GM18951 (cell line): ENCODE data around the gene SSTR5.

ENCODE experiments used
- POLR2A ChIP-seq: IDR thresholded peaks from 4 replicates; pipeline ENCODE4 v1.6.1; 2011; ENCODE audit warnings: mild to moderate bottlenecking; ENCODE audit not compliant: insufficient read length, insufficient read depth; ENCODE audit errors: extremely low read depth
- in situ Hi-C: fragments of 300-500 bp; cut with MboI; formaldehyde crosslinking; loops from one replicate; pipeline ENCODE4 v1.12.0; 2022; ENCODE audit warnings: low sequenced_read_pairs, mixed read lengths, inconsistent platforms; ENCODE audit not compliant: unreplicated experiment

SSTR5 gene

DNA sequence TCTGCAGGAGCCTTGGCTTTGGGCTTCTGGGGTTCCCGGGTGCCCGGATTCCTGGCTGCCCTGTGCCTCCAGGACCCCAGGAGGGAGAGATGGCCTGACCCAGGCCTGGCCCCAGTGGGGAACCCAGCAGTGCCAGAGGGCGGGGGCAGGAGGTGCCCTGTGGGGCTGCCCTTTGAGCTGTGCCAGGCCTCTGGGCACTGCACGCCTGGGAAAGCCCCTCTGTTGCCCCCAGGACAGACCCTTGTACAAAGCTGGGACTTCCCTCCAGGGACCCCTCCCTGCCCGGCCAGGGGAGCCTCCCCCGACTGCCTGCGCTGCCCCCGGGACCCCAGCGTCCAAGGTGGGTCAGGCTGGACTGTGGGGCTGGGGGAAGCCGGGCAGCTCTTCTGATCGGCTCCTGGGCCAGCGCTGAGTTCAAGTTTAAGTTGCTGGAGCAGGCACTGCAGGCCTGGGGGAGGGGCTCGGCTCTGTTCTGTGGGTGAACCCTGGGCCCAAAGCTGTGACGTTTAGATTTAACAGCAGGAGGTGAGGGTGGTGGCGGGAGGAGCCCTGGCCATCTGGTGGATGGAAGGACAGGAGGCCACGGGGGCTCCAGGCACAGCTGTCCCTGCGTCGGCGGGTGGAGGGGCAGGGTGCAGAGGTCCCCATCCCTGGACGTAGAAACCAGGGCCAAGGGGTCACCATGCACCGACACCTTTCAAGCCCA is 51.1 kb downstream of the SSTR5 start:
- TF ChIP-seq POLR2A = no peak
- in situ Hi-C loops = no loop called here

- TF ChIP-seq POLR2A = no peak
- in situ Hi-C loops = no loop called here
These were observed 51.7 kb downstream of the SSTR5 start for GRCh38 chr16:1124291-1124690.

DNA sequence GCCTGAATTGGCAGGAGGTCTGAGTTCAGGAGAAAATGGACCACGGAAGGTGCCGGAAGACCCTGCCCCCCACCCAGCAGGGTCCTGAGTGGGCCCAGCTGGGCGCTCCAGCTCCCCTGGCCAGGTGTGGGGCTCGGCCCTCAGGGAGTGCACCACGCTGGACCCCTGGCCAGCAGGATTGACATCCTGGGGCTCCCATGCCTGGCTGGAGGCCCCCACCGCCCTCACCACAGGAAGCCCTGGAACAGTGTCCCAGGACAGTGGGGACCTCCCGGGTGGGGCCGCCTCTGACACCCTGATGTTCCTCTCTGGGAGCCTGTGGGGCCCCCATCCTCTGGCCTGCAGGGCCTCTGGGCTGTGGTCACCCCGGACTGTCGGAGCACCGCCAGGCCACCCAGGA is 52.2 kb downstream of the SSTR5 start:
- in situ Hi-C loops = no loop called here
- TF ChIP-seq POLR2A = no peak

DNA sequence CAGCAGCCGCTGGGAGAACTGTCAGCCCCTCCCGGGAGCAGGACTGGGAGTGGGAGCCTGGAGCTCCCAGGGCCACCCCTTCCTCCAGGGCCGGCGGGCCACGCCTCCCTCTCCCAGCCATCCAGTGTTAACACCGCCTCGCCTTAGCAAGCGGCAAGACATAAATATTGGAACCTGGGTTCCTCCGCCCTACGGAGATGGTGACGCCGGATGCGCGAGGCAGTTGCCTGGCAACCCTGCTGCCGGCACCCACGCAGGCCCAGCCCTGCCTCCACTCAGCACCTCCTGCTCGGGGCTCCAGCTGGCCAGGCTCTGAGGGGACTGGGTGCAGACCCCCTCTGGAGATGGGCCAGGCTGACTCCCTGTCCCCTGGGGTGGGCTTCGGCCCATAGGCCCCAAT is 52.9 kb downstream of the SSTR5 start:
- in situ Hi-C loops = no loop called here
- no peak for TF ChIP-seq POLR2A

- in situ Hi-C loops = no loop called here
- TF ChIP-seq POLR2A = no peak
These were observed 53.5 kb downstream of the SSTR5 start for GRCh38 chr16:1126044-1126443.

- no peak for TF ChIP-seq POLR2A
- in situ Hi-C loops = no loop called here
These were observed 54.0 kb downstream of the SSTR5 start for GRCh38 chr16:1126586-1126985.

DNA sequence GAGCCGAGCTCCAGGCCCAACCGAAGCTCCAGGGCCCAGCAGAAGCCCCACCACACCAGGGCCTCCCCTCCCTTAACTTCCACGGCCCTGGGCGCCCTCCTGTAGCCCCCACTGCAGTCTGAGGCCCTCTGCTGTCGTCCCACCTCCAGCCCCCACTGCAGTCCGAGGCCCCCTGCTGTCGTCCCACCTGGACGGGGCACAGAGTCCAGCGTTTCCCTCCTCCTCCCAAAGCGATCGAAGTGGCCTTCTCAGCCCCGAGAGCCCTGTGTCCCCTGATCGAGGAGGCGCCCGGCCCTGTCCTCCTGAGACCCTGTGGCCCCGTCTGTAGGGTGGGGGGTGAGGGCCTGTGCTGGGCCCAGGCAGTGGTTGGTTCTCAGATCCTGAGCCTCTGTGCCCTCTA is 54.6 kb downstream of the SSTR5 start:
- TF ChIP-seq POLR2A = no peak
- in situ Hi-C loops = no loop called here

DNA sequence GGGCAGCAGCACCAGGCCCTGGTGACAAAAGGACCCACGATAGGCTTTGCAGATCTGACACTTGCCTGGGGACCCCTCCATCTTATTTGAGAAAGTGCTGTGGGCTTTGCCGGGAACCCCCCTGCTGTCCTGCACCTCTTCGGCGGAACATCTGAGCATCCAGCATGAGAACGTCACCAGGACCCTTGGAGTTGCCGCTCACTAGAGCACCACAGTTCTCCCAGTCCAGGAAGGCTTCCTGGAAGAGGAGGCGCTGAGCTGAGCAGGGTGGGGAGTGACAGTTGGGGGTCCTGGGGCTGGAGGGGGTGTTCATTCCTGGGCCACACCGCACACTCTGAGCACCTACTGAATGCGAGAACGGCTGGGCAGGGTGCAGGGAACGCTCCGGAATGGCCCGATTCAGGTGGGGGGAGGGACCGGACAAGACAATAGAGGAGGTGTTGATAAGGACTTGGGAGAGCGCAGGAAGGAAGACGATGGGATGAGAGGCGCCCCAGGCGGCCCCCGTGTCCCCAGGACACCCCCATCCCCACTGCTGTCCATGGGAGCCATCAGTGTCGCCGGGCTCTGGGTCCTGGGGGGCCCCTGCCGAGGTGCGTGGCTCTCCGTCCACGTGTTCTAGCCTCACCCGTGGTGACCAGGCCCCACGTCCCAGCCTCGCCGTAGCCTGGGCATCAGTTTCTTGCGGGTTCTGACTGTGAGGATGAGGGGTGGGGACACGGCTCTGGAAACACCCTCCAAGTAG is 55.6 kb downstream of the SSTR5 start:
- in situ Hi-C loops = no loop called here
- TF ChIP-seq POLR2A = no peak

GRCh38 chr16:1129106-1129960 is 56.8 kb downstream of the SSTR5 start:
- in situ Hi-C loops = no loop called here
- TF ChIP-seq POLR2A = no peak

DNA sequence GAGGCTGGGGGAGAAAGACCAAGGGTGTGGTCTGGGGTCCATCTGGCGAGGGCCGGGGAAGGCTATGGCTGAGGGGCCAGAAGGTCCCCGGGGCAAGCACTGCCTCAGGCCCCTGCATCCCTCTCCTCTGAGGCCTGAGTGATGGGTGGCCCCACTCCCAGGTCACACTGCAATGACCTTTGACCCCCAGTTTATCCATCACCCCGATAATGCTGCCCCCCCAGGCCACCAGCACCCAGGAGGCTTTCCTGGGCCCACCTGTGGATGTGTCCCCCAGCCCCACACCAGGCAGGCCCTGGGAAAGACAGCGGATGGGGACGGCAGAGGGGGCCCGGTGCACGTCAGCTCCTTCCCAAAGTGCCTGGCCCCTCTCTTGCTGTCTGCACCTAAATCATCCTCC is 57.8 kb downstream of the SSTR5 start:
- in situ Hi-C loops = no loop called here
- no peak for TF ChIP-seq POLR2A
